Amniotic epithelial cell (primary cell): Measurements from ENCODE around the gene FAM234B.
A peak's percentile ranks its signal among the peaks of the same experiment; 100 is the strongest.

Experiments used
- DNase-seq: peaks from one replicate; pipeline ENCODE4 v3.0.0-alpha.2; 2010; ENCODE audit warnings: low read depth

Gene FAM234B, protein sequence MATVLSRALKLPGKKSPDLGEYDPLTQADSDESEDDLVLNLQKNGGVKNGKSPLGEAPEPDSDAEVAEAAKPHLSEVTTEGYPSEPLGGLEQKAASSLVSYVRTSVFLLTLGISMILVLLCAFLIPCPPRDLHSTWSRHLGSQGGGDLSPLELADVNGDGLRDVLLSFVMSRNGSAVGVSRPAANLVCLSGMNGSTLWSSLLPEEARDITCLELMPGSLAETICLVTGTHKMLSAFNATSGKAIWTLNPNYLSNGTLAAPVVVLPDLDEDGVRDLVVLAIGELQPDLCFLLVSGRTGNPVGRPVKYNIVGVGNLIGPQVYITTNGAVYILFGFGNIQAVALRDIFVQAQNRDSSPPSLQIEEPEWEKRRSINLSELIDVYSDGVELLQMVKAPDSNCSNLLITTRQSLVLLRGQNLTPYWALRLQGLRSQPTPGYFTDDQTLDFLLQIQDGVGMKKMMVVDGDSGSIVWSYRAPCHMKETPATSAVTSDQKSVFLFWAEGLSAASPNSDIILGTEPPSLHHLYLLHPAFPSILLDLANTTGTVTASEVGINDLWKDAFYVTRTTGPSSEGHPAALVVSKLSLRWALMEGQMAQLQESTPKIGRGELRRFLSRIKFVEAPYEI

DNA sequence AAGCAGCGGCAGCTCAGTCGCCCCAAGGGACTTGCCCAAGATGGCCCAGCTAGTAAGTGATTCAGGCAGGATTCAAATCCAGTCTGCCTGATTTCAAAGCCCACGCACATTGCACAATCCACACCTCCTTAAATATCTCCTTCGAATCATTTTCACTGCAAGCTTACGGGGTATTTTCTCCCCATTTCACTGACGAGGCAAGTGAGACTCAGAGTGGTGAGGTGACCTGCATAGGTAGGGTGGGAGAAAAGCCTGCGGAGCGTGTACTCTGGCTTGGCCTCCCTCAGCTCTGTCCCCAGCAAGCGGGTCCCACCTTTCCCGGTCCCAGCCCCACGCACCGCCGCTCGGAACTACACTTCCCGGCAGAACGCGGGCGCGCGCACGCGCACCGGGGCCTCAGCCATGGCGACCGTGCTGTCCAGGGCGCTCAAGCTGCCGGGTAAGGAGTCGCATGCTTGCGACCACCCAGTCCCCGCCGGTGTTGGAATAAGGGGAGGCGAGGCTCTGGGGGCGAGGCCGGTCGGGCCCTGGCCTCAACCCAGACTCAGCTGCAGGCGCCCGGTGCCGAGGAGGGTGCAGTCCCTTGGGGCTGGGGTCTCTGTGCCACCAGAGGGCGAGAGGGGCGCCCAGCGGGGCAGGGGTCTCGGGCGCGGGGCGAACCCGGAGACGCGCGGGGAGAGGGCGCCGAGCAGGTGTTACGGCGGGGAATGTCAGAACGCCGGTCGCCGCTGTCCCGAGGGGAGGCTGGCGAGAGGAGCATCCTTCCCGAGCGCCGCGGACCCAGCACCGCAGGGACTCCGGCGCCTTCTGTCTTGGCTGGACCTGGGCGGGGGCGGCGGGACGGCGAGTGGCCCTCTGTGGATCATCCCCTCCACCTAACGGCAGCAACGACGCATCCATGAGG is at the start of gene FAM234B:
TSS of gene FAM234B (plus strand) at position 380 of the 904 bp plus-strand sequence. CDS start at position 403, 23 bp downstream.
- DNase-seq, result peak; percentile 83

DNA sequence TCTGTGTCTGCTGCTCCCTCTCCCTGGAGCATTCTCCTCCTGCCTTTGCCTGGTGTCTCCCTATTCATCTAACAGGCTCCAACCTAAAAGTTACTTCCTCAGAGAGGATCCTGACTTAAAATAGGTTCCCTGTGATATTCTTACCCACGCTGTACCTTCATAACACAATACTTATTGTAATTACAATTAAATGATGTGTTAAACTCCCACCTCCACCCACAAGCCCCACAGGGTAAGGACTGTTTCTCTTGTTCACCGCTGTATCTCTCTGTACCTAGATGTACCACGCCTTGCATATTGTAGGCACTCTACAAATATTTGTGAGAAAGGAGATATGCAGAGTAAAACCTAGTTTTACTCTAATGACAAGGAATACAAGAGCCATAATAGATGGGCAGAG is 49.1 kb upstream of the FAM234B start:
- DNase-seq, result no peak

DNA sequence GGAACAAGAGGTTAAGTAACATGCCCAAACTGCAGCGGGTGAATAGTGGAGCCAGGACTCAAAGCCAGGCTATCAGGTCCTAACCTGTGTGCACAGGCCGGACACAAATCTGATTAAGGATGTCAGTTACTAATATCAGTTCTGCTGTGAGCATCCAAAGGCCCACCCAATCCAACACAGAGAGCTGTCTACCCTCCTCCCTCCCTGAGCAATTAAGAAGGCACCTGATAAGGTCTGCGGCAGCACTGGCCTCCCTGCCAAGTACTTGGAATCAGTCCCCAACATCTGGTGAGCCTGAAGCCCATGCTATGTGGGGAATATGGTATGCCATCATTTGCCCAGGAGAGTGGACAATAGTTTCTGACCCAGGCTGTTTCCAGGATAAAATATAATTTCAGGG is 48.0 kb upstream of the FAM234B start:
- DNase-seq, result no peak

DNA sequence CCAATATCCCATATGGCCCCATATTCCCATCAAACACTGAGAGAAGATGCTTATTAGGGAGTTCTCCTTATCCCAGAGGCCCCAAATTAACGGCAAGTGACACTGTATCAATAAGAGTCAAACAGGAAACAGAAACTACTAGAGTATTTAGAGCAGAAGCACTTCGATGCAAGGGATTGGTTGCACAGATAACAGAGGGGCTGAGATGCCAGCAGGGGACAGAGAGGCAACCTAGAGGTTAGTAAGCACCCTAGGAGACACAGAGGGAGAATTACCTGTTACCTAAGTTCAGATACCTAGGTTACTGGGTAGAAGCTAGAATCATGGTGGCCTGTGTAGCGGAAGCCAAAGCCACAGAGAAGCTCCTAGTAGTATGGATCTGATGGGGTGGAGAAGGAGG is 47.0 kb upstream of the FAM234B start:
- no peak for DNase-seq

DNA sequence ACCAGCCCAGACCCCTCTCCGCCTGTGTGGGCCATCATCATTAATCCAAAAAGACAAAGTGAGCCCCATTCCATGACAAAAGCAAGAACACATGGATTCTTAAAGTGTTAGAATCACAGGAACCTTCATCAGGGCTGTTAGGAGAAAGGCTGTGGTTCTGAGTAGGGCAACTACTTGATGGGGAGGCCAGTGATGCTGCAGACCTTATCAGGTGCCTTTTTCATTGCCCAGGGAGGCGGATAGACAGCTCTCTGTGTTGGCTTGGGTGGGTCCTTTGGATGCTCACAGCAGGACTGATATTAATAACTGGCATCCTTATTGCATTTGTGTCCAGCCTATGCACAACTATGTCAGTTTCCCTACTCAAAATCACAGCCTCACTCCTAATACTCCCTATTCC is 46.4 kb upstream of the FAM234B start:
- DNase-seq, result no peak

DNA sequence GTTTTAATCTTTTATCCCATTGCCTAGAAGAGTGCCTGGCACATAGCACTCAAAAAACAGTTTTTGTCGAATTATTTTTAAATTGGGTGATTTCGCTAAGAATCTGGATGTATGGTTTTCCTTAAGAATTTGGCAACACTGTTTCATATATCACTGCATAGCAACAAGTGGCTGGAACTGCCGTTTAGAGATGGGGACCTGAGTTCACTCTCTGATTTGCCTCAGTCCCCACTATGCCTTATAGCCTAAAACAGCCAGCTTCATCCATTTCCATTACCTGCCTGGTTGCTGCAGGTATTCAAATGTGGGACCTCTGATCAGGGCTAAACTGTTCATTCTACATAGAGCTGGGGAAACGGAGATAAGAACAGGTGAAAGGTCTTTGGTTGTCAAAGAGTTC is 45.9 kb upstream of the FAM234B start:
- no peak for DNase-seq

DNA sequence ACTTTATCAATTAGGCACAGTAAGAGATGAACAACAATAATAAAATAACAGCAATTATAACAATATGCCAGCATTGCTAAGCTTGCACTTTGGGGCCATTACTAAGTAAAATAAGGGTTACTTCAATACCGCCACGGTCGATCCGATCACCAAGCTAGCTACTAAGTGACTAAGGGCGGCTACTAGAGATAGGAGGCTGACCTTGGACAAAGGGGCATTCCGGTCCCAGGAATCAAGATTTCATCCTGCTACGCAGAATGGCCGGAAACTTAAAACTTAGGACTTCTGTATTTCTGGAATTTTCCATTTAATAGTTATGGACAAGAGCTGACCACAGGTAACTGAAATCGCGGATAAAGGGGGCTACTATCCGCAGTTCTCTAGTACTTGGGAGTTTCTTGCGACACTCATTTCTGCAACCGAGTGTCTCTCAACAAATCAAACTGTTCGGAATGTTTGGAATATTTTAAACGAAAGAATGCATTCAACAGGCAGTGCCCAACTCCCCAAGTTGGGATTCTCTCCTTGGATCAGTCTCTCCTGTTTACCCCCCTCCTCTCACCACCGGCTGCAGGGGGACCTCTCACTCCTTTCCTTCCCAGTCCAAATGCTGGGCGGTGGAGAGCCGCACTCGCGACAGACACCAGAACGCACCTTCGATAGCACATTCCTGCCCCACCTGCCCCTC is 44.8 kb upstream of the FAM234B start:
- DNase-seq, result no peak

DNA sequence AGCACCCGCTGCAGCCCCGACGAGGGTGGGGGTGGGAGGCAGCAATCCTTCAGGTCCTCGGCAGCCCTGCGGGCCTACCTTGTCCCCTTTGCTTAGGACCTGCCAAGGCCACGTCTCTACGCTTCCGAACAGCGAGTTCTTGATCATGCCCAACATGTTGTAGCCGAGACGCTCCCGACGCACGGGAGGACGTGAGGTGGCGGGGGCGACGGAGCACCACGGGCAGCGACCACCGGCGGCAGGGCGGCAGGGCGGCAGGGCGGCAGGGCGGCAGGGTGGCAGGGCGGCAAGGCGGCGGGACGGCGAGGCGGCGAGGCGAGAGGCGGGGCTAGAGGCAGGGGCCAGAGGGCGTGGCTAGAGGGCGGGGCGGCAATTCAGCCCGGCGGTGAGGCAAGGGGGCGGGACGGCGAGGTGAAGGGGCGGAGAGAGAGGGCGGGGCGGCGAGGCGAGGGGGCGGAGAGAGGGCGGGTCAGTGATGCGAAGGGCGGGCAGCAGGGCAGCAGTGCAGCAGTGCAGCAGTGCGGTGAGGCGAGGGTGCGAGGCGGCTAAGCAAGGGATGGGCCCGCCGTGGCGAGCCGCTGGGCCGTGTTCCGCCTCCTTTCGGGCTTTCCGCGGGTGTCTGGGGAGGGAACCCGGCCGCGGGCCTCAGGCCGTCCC is 44.1 kb upstream of the FAM234B start, which contains the start of gene HEBP1:
TSS of gene HEBP1 (minus strand) at position 307 of the 657 bp plus-strand sequence. CDS start at position 156, 151 bp downstream.
- DNase-seq, result peak; percentile 78

DNA sequence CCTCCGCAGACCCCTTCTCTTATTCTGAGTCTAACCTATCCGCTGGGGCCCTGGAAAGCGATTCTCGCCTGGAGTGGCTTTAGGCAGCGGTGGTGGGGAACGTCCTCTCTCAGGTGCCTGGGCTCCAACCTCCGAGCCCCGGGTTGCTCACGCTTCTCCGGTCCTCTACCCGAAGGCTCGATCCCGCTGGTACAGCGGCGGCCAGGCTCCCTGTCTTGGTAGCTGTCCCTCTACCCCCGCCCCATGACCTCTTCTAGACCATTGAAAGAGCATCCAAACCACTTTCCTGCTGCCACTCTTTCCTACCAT is 43.6 kb upstream of the FAM234B start:
- peak; percentile 24 for DNase-seq

DNA sequence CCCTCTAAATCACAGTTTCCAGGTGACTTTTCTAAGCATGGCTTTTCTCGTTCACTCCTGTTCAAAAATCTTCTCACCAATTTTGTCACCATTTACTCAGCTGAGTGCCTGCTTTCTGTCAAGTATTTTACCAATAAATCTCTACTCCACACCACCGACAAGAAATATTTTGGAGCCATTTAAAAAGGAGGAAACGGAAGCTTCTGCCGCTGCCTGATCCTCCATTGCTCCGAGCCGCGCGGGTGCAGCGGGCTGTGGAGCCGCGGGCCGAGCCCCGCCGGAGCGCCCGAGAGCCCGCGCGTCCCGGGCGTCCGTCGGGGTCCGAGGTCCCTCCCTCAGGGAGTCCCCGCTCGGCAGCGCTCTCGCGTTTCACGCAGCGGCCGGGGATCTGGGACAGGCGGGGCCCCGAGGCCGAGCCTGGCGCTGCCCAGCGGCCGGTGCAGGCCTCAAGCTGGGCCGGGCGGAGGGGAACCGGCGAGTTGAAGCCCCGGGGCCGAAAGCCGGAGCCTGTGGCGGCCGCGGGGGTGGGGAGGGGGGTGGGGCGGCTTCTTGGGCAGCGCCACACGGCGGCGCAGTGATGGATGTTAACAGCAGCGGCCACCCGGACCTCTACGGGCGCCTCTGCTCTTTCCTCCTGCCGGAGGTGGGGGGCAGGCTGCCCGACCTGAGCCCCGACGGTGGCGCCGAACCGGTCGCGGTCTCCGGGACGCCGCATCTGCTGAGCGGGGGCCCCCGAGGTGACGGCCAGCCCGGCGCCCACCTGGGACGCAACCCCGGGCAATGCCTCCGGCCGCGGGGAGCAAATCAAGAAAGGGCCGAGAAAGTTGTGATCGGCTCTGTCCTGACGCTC is 43.0 kb upstream of the FAM234B start:
- peak; percentile 33 for DNase-seq

DNA sequence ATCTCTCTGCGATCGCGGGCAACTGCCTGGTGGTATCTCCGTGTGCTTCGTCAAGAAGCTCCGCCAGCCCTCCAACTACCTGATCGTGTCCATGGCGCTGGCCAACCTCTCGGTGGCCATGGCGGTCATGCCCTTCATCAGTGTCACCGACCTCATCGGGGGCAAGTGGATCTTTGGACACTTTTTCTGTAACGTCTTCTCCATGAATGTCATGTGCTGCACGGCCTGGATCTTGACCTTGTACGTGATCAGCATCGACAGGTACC is 42.5 kb upstream of the FAM234B start:
- no peak for DNase-seq

DNA sequence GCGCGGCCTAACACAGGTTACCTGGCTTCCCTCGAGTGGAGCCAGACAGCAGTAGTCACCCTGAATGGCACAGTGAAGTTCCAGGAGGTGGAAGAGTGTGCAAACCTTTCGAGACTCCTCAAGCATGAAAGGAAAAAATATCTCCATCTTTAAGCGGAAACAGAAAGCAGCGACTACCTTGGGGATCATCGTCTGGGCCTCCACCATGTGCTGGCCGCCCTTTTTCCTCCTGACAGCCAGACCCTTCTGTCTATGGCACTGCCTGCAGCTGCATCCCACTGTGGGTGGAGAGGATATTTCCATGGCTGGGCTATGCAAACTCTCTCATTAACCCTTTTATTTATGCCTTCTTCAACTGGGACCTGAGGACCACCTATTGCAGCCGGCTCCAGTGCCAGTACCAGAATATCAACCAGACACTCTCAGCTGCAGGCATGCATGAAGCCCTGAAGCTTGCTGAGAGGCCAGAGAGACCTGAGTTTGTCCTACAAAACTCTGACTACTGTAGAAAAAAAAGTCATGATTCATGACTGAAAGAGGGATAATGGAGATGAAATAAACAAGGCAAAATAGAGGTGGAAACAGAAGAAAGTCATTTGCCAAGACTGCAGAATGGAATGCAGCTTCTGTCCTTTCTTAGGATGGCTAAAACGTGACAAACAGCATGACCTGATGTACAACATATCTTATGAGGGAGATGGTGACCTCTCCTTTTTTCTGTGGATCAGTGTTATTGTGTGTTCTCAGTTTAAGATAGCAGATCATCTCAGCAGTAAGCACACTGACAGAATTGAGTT is 41.7 kb upstream of the FAM234B start:
- no peak for DNase-seq

DNA sequence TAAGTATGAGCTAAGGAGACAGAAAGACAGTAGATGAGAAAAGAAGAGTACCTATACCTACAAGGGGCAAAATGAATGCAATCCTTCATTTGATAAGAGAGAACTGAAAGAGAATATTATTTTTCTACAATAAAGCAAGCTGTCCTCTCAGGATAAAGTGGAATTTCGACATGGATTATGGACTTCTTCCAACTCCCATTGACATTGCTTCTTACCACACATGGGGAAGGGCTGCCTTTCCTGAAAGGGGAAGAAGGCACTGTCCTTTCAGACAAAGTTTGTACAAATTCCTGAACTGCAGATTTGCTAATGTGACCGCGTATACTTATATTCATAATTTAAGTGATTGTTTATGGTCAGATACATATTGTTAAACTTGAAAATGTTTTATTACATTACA is 39.8 kb upstream of the FAM234B start:
- peak; percentile 58 for DNase-seq

DNA sequence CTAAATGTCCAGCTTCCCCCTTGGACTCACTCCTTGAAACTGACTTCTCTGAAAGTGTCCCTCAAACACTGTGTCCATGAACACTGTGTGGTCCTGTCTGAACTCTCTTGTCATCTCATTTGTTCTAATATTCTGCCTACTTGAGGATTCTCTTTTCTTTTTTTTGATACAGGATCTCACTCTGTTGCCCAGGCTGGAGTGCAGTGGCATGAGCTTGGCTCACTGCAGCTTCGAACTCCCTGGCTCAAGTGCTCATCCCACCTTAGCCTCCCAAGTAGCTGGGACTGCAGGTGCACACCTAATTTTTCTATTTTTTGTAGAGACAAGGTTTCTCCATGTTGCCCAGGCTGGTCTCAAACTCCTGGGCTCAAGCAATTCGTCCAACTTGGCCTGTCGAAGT is 39.2 kb upstream of the FAM234B start:
- DNase-seq, result no peak

DNA sequence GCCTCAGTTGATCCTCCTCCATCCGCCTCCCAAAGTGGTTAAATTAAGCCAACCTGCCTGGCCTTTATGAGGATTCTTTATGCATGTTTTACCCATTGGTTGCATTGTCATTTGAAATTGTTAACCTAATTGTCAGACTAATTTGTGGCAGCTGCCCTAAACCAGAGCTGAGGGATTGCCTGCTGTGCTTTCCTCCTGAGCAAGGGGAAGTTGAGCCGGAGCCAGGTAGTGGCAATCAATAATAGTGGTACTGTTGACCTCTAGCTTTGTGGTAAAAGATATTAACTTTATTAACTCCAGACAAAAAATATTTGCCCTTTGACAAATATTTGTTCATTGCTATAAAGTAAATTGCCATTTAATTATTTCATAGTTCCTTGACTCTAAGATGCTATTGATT is 38.5 kb upstream of the FAM234B start:
- DNase-seq, result no peak

DNA sequence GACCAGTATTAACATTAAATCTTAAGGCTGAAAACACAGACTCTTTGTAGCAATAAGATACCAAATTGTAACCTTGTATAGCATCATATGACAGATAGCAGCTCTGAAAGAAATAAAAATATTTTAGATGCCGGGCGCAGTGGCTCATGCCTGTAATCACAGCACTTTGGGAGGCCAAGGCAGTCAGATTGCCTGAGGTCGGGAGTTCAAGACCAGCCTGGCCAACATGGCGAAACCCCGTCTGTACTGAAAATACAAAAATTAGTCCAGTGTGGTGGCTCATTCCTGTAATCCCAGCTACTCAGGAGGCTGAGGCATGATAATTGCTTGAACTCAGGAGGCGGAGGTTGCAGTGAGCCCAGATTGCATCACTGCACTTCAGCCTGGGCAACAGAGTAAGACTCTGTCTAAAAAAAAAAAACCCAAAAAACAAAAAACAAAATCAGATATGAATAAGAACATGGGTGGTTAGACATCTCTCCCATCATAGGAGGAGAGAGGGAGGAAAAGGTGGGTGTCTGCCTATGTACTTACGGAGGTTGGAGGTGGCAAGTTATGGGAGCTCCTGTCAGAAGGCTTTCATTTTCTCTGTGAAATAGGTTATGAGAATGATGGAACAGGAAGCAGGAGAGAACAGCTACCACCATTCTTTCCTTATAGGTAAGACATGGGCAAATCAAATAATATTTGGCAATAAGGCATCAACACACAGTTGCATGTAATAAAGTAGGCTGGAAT is 36.5 kb upstream of the FAM234B start:
- peak; percentile 35 for DNase-seq

DNA sequence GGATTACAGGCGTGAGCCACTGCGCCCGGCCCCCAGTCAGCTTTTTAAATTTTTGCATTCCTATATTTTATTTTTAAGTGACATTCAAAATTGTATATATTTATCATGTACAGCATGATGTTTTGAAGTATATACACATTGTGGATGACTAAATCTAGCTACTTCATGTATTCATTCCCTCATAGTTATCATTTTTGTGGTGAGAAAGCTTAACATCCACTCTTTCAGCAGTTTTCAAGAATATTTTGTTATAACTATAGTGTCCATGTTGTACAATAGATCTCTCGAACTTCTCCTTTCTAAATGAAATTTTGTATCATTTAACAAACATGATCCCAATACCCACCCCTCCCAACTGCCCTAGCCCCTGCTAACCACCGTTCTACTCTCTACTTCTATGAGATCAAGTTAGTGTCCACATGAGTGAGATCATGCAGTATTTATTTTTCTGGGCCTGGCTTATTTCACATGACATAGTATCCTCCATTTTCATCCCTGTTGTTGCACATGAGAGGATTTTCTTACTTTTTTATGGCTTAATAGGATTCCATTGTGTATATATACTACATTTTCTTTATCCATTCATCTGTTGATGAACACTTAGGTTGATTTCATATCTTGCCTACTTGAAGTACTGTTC is 35.3 kb upstream of the FAM234B start:
- peak; percentile 77 for DNase-seq

DNA sequence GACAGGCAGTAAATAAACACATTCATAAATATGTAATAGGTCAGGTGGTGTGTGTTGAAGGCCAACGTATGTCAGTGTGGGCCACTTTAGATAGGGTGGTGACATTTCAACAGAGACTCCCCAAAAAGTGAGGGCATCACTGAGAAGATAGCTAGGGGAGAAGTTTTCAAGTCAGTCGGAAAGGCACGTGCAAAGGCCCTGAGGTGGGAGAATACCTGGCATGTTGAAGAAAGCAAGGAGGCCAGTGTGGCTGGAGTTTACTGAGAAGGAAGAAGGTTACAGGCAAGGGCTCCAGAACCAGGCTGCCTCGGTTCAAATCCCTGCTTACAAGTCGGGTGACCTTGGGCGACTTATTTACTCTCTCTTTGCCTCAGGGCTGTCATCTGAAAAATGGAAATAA is 33.1 kb upstream of the FAM234B start:
- DNase-seq, result no peak

DNA sequence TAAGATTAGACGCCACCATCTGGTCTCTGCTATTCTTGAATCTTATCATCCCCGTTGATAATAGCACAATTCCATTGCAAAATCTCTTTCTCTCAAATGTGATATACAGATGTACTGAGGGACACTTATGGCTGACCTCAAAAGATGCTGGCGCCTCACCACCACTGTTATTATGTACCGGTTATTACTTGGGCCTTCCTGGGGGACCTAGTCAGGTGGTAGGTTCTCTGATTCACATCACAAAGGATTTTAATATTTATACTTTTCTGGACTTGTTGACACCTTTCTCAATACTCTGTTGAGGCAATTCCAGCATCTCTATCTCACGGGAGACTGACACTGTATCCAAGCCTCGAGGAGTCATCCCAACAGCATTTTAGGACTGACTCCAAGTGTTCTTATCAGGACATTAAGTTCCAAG is 21.3 kb upstream of the FAM234B start:
- DNase-seq, result peak; percentile 84
